Hepatocyte (in vitro differentiated cells): ENCODE data around the gene GPRC5B. TPM values are rescaled to one million over a fixed set of nuclear protein-coding genes. Genes with fewer than 3 reads are reported as not detected.

Experiments used
- DNase-seq: peaks from one replicate; pipeline ENCODE4 v3.0.0-alpha.2; 2016; ENCODE audit warnings: low spot score
- H2AFZ ChIP-seq: fragments of 200-600 bp; sonication (generic); 2 replicates; pipeline ENCODE4 v1.6.0; 2016; ENCODE audit warnings: antibody characterized with exemption, mild to moderate bottlenecking
- H3K27ac ChIP-seq: fragments of 200-600 bp; sonication (generic); 2 replicates; pipeline ENCODE4 v1.5.1; 2016; ENCODE audit warnings: mild to moderate bottlenecking
- H3K27me3 ChIP-seq: fragments of 200-600 bp; sonication (generic); 2 replicates; pipeline ENCODE4 v1.6.1; 2016
- H3K36me3 ChIP-seq: fragments of 200-600 bp; sonication (generic); replicated peaks from 2 replicates; pipeline ENCODE4 v1.5.1; 2016; ENCODE audit warnings: low read depth; ENCODE audit not compliant: insufficient read depth
- H3K4me1 ChIP-seq: fragments of 200-600 bp; sonication (generic); 2 replicates; pipeline ENCODE4 v1.5.1; 2016; ENCODE audit warnings: mild to moderate bottlenecking, moderate library complexity; ENCODE audit not compliant: insufficient read depth
- H3K4me2 ChIP-seq: fragments of 200-600 bp; sonication (generic); 2 replicates; pipeline ENCODE4 v1.6.0; 2016
- H3K4me3 ChIP-seq: fragments of 200-600 bp; sonication (generic); 2 replicates; pipeline ENCODE4 v1.5.1; 2016; ENCODE audit warnings: mild to moderate bottlenecking
- H3K79me2 ChIP-seq: fragments of 200-600 bp; sonication (generic); 2 replicates; pipeline ENCODE4 v1.6.0; 2017; ENCODE audit warnings: mild to moderate bottlenecking
- H3K9me2 ChIP-seq: fragments of 200-600 bp; sonication (generic); replicated peaks from 2 replicates; pipeline ENCODE4 v1.6.0; 2017; ENCODE audit warnings: mild to moderate bottlenecking; ENCODE audit not compliant: insufficient read depth
- H3K9me3 ChIP-seq: fragments of 200-600 bp; sonication (generic); 2 replicates; pipeline ENCODE4 v1.5.1; 2016; ENCODE audit warnings: low read depth, mild to moderate bottlenecking
- H4K20me1 ChIP-seq: fragments of 200-600 bp; sonication (generic); 2 replicates; pipeline ENCODE4 v1.6.0; 2016; ENCODE audit warnings: mild to moderate bottlenecking; ENCODE audit not compliant: insufficient read depth, poor library complexity, severe bottlenecking
- CTCF ChIP-seq: fragments of 200-600 bp; sonication (generic); IDR thresholded peaks from 2 replicates; pipeline ENCODE4 v1.5.1; 2016; ENCODE audit warnings: antibody characterized with exemption, mild to moderate bottlenecking; ENCODE audit not compliant: poor library complexity
- EZH2 ChIP-seq: fragments of 200-600 bp; sonication (generic); IDR thresholded peaks from 2 replicates; pipeline ENCODE4 v1.6.1; 2016; ENCODE audit warnings: antibody characterized with exemption, mild to moderate bottlenecking, borderline replicate concordance
- EZH2phosphoT487 ChIP-seq: fragments of 200-600 bp; sonication (generic); IDR thresholded peaks from one replicate; pipeline ENCODE4 v1.6.1; 2018; ENCODE audit warnings: antibody characterized with exemption, mild to moderate bottlenecking, low read depth, moderate library complexity; ENCODE audit not compliant: unreplicated experiment, severe bottlenecking
- WGBS: methylation state at CpG from one replicate; pipeline ENCODE4 v1.1.6; 2016; ENCODE audit warnings: low lambda C conversion rate; ENCODE audit errors: missing lambda C conversion rate; 5-methylcytosine and 5-hydroxymethylcytosine counted together
- polyA plus RNA-seq: library from polyadenylated mRNA; unstranded; fragments of >200 nt; fragmentation: Nextera tagmentation; extraction: Ambion mirVana; gene quantifications from 2 replicates; pipeline ENCODE4 v1.2.1, GENCODE V29; 2016
- total RNA-seq: library from RNA; depleted of rRNA; stranded (reverse); fragments of >200 nt; gene quantifications from 2 replicates; pipeline ENCODE4 v1.2.3, GENCODE V29; 2014

The GPRC5B gene
- total and polyA plus RNA-seq, 2 experiments from 2014 or later = 36.2 to 73.1 TPM

GRCh38 chr16:19850131-19850817, 34.4 kb downstream of the GPRC5B start:
- H3K9me2 ChIP-seq = no peaks in the 10 kb centered on the region
- H3K36me3 ChIP-seq = no peaks in the 10 kb centered on the region
- H3K27ac ChIP-seq = no peak overlapping the region
- WGBS = 93% methylated on average over 11 of the region's 11 CpGs
- no peak for DNase-seq
- no peaks in the 10 kb centered on the region for H3K9me3 ChIP-seq
- H4K20me1 ChIP-seq = no peaks in the 10 kb centered on the region
- no peak overlapping the region for H3K4me2 ChIP-seq
- no peaks in the 10 kb centered on the region for H3K27me3 ChIP-seq
- no peak overlapping the region for H3K4me3 ChIP-seq
- H3K4me1 ChIP-seq = no peaks in the 10 kb centered on the region
- H2AFZ ChIP-seq = no peak overlapping the region
- no peaks in the 10 kb centered on the region for H3K79me2 ChIP-seq
- no peak for TF ChIP-seq CTCF

GRCh38 chr16:19848756-19849155, 35.9 kb downstream of the GPRC5B start:
- Histone ChIP-seq H4K20me1 (no peaks in the 10 kb centered on the region), H3K9me2 (no peaks in the 10 kb centered on the region), H3K9me3 (no peaks in the 10 kb centered on the region), H3K4me1 (no peaks in the 10 kb centered on the region), H3K27ac (no peak overlapping the region), H3K4me3 (no peak overlapping the region), H2AFZ (no peak overlapping the region), H3K79me2 (no peaks in the 10 kb centered on the region), H3K4me2 (no peak overlapping the region), H3K27me3 (no peaks in the 10 kb centered on the region), H3K36me3 (no peaks in the 10 kb centered on the region)
- TF ChIP-seq EZH2phosphoT487 (no peak), EZH2 (no peak), CTCF (no peak)
- WGBS = 89% methylated on average over 3 of the region's 3 CpGs
- no peak for DNase-seq

- no peaks in the 10 kb centered on the region for H3K79me2 ChIP-seq
Measured at GRCh38 chr16:19846436-19846835, 38.2 kb downstream of the GPRC5B start.

More at GRCh38 chr16:19846436-19846835, 38.2 kb downstream of the GPRC5B start:
- no peaks in the 10 kb centered on the region for H3K36me3 ChIP-seq
- no peak overlapping the region for H3K27ac ChIP-seq
- no peaks in the 10 kb centered on the region for H3K9me3 ChIP-seq
- H3K4me1 ChIP-seq = no peaks in the 10 kb centered on the region
- TF ChIP-seq CTCF = no peak
- TF ChIP-seq EZH2phosphoT487 = no peak
- no peak for TF ChIP-seq EZH2
- H3K4me2 ChIP-seq = no peak overlapping the region
- no peak for DNase-seq
- WGBS = 60% methylated on average over 5 of the region's 5 CpGs
- H2AFZ ChIP-seq = no peak overlapping the region
- H3K27me3 ChIP-seq = no peaks in the 10 kb centered on the region
- H3K4me3 ChIP-seq = no peak overlapping the region
- no peaks in the 10 kb centered on the region for H4K20me1 ChIP-seq
- H3K9me2 ChIP-seq = no peaks in the 10 kb centered on the region
